Common myeloid progenitor, CD34-positive (primary cell): ENCODE measurements around the gene SLC12A4.

Experiments used
- CTCF ChIA-PET: fragments of 350-600 bp; sonication (Branson Sonifier 250); formaldehyde crosslinking; loops from one replicate; lab custom pipeline; 2021; ENCODE audit warnings: antibody characterized with exemption; lab: Charles Lee
- POLR2A ChIA-PET: fragments of 350-600 bp; sonication (Branson Sonifier 250); formaldehyde crosslinking; loops from one replicate; lab custom pipeline; 2021; ENCODE audit warnings: antibody characterized with exemption; lab: Charles Lee
- DNase-seq, 3 donors: peaks; one replicate each; pipeline versions ENCODE4 v3.0.0 to v3.0.0-alpha.2; 2013
- H3K27ac ChIP-seq, 2 experiments: 1 replicate in 1 of 2; 2 replicates in 1 of 2; pipeline ENCODE4 v1.7.0; 2013; ENCODE audit warnings: inconsistent platforms in 2 of 2, low read length in 2 of 2, mild to moderate bottlenecking in 2 of 2, low read depth in 1 of 2, moderate library complexity in 1 of 2; ENCODE audit not compliant: severe bottlenecking in 2 of 2, insufficient read depth in 1 of 2, poor library complexity in 1 of 2
- H3K27me3 ChIP-seq, 5 experiments: replicated peaks in 2 of 5; 1 replicate in 3 of 5; 2 replicates in 2 of 5; pipeline versions ENCODE4 v1.6.1 to v1.7.0; 2013; ENCODE audit warnings: low read length in 4 of 5, mild to moderate bottlenecking in 2 of 5, moderate library complexity in 2 of 5, inconsistent platforms in 1 of 5; ENCODE audit not compliant: insufficient read depth in 5 of 5, control insufficient read depth in 4 of 5
- H3K36me3 ChIP-seq, 4 experiments: 1 replicate in 2 of 4; 2 replicates in 2 of 4; pipeline versions ENCODE4 v1.6.1 to v1.7.0; 2013; ENCODE audit warnings: low read length in 3 of 4, control low read depth in 1 of 4, mild to moderate bottlenecking in 1 of 4; ENCODE audit not compliant: control insufficient read depth in 4 of 4, insufficient read depth in 4 of 4
- H3K4me1 ChIP-seq, 4 experiments: 1 replicate in 3 of 4; 2 replicates in 1 of 4; pipeline versions ENCODE4 v1.6.1 to v1.7.1; 2013; ENCODE audit warnings: low read length in 3 of 4, mild to moderate bottlenecking in 3 of 4, control low read depth in 1 of 4, inconsistent platforms in 1 of 4, moderate library complexity in 1 of 4; ENCODE audit not compliant: control insufficient read depth in 4 of 4, insufficient read depth in 4 of 4; ENCODE audit errors: control extremely low read depth in 1 of 4
- H3K4me3 ChIP-seq, 7 experiments: 1 replicate in 4 of 7; 2 replicates in 3 of 7; pipeline versions ENCODE4 v1.5.1 to v1.7.0; 2013; ENCODE audit warnings: mild to moderate bottlenecking in 7 of 7, low read length in 6 of 7, moderate library complexity in 6 of 7, inconsistent platforms in 2 of 7, low read depth in 2 of 7, control low read depth in 1 of 7; ENCODE audit not compliant: insufficient read depth in 4 of 7, control insufficient read depth in 1 of 7; ENCODE audit errors: extremely low read depth in 1 of 7
- H3K9me3 ChIP-seq, 5 experiments: 1 replicate in 4 of 5; 2 replicates in 1 of 5; pipeline versions ENCODE4 v1.6.1 to v1.7.1; 2013; ENCODE audit warnings: low read length in 4 of 5, mild to moderate bottlenecking in 2 of 5, inconsistent platforms in 1 of 5, low read depth in 1 of 5, moderate library complexity in 1 of 5; ENCODE audit not compliant: control insufficient read depth in 4 of 5, insufficient read depth in 2 of 5; ENCODE audit errors: control extremely low read depth in 1 of 5
- WGBS: methylation state at CpG from one replicate; pipeline ENCODE4 v1.1.5; 2013; ENCODE audit not compliant: insufficient coverage; 5-methylcytosine and 5-hydroxymethylcytosine counted together

Gene SLC12A4

GRCh38 chr16:67943256-67943618 is 25.2 kb downstream of the SLC12A4 start:
- H3K36me3 ChIP-seq, result peaks cover 2 to 46% (median 22%) of the 10 kb centered on the region in 4 experiments
- WGBS, result 100% methylated on average over 3 of the region's 6 CpGs
- no peaks in the 10 kb centered on the region for H3K27me3 ChIP-seq
- DNase-seq, result no peak
- ChIA-PET POLR2A (no interaction called here), CTCF (interaction anchor here (1.2 to 1.7 kb wide), 6 partner anchors 8 to 96 kb away, joined by 3 to 4 read pairs (median 3); no protein-coding TSS in a partner anchor)
- no peak overlapping the region for H3K27ac ChIP-seq
- no peak overlapping the region for H3K4me3 ChIP-seq
- no peaks in the 10 kb centered on the region for H3K9me3 ChIP-seq
- peaks cover 0 to 16% (median 10%) of the 10 kb centered on the region in 4 experiments for H3K4me1 ChIP-seq

DNA sequence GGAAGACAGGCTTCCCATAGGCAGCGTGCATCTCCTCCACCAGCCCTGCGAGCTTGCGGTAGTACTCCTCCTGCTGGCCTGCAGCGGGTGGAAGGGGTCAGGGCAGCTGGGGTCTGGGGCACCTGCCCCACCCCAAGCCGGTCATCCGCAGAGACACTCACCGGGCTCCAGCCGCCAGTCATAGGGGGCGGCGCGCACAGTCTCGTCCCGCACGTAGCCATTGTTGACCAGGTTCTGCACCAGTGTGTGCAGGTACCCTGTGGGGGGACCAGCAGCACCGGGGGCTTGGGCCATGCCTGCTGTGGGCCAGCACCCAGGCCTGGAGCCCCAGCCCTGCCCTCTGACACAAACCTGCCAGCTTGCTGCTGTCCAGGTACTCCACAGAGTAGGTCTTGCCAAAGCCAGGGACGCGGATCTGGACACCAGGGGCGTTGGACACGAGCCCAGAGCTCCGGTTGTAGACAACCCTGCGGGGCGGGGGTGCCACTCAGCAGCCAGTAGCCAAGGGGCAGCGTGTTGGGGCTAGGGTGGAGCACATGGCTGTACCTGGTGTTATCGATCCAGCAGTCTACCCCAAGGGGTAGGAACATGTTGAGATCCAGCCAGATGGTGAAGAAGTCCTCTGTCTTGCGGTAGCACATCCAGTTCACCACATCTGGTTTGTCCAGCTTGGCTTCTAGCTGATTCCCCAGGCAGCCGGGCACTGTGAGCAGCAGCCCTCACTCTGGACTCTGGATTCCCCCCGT is 25.8 kb downstream of the SLC12A4 start:
- no peak overlapping the region for H3K27ac ChIP-seq
- ChIA-PET POLR2A (interaction anchor here (0.6 kb wide), 1 partner anchor 124 kb away, joined by 7 read pairs; no protein-coding TSS in a partner anchor), CTCF (interaction anchor here (0.8 to 2.6 kb wide), 20 partner anchors 8 to 285 kb away, joined by 3 to 10 read pairs (median 3); partner anchors contain the start of gene SLC12A4)
- peaks cover 0 to 16% (median 10%) of the 10 kb centered on the region in 4 experiments for H3K4me1 ChIP-seq
- H3K9me3 ChIP-seq, result no peaks in the 10 kb centered on the region
- peaks cover 0 to 41% (median 18%) of the 10 kb centered on the region in 4 experiments for H3K36me3 ChIP-seq
- 96% methylated on average over 21 of the region's 27 CpGs for WGBS
- no peak for DNase-seq
- H3K4me3 ChIP-seq, result no peak overlapping the region
- H3K27me3 ChIP-seq, result no peaks in the 10 kb centered on the region

DNA sequence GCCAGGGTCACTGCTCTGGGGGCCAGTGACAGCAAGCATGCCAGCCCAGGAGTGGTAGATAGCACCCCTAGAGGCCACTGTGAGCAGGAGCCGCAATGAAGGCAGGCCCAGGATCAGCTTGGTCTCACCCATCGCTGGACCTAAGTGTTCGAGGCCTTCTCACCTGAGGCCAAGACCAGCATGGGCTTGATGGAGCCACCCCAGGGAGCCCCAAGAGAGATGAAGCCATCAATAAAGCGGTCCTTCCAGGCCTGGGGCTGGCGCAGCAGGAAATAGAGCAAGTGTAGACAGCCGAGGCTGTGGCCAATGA is 26.3 kb downstream of the SLC12A4 start:
- Histone ChIP-seq H3K4me1 (peaks cover 1 to 21% (median 15%) of the 10 kb centered on the region in 4 experiments), H3K4me3 (no peak overlapping the region), H3K36me3 (peaks cover 0 to 36% (median 15%) of the 10 kb centered on the region in 4 experiments), H3K27me3 (no peaks in the 10 kb centered on the region), H3K27ac (no peak overlapping the region), H3K9me3 (no peaks in the 10 kb centered on the region)
- DNase-seq, result peak in 2 of 3 donors; percentile 32 to 37
- CTCF ChIA-PET, result interaction anchor here (0.8 to 2.6 kb wide), 22 partner anchors 9 to 285 kb away, joined by 3 to 10 read pairs (median 4); partner anchors contain the start of genes DDX28, DUS2 and SLC12A4
- POLR2A ChIA-PET, result interaction anchor here (0.6 kb wide), 1 partner anchor 123 kb away, joined by 7 read pairs; no protein-coding TSS in a partner anchor
- WGBS, result 90% methylated on average over 5 of the region's 6 CpGs

DNA sequence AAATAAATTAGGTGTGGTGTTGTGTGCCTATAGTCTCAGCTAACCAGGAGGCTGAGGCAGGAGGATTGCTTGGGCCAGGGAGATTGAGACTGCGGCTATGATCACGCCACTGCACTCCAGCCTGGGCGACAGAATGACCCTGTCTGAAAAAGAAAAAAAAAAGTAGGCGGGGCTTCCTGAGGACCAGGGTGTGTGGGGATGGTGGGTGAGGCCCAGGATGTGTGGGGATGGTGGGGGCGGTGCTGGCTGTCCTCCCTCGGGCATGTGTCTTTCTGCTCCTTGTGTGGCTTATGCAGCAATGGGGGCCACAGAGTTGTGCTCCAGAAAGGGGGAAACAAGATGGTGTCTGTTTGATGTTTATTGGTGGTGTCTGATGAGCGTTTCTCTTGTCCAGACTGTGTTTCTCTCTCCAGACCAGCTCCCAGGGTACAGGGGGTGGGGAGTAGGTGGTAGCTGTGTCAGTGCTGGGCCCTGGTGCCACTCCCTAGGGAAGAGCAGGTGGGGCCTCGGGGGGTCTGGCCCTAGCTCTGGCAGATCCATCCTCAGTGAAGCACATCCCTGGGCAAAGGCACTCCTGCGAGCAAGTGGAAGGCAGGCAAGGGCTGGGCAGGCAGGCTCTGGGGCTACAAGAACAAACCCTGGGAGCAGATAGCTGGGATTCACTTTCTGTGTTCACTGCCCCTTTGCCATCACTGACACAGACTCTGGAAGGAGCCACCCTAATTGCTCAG is 26.8 kb downstream of the SLC12A4 start:
- no peak for DNase-seq
- WGBS, result 97% methylated on average over 9 of the region's 9 CpGs
- Histone ChIP-seq H3K27ac (no peak overlapping the region), H3K4me3 (no peak overlapping the region), H3K9me3 (no peaks in the 10 kb centered on the region), H3K27me3 (no peaks in the 10 kb centered on the region), H3K4me1 (peaks cover 4 to 25% (median 19%) of the 10 kb centered on the region in 4 experiments), H3K36me3 (peaks cover 0 to 31% (median 15%) of the 10 kb centered on the region in 4 experiments)
- ChIA-PET CTCF (interaction anchor here (0.8 to 3.0 kb wide), 26 partner anchors 9 to 286 kb away, joined by 3 to 16 read pairs (median 4); partner anchors contain the start of genes DDX28, DUS2 and SLC12A4), POLR2A (interaction anchor here (0.6 kb wide), 1 partner anchor 123 kb away, joined by 7 read pairs; no protein-coding TSS in a partner anchor)

DNA sequence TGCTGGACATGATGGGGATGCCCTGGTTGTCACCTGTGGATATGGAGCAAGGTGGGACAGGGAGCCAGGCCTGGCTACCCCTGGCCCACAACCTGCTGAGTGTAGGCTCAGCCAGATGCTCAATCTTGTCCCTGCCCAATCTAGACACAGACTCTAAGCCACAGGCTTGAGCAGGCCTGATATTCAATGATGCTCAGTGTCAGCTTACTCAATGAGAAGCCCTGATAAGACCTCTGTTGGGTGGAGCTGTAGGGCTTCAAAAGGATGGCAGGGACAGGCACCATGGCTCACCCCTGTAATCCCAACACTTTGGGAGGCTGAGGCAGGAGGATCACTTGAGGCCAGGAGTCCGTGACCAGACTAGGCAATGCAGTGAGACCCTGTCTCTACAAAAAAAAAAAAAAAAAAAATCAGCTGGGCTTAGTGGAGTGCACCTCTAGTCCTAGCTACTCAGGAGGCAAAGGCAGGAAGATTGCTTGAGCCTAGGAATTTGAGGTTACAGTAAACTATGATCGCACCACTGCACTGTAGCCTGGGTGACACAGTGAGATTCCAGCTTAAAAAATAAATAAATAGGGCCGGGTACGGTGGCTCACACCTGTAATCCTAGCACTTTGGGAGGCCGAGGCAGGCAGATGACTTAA is 27.9 kb downstream of the SLC12A4 start:
- WGBS, result 100% methylated on average over 5 of the region's 5 CpGs
- DNase-seq, result no peak
- CTCF ChIA-PET, result interaction anchor here (0.6 to 3.0 kb wide), 19 partner anchors 10 to 154 kb away, joined by 3 to 16 read pairs (median 4); partner anchors contain the start of genes DDX28 and DUS2
- POLR2A ChIA-PET, result no interaction called here
- H3K27me3 ChIP-seq, result no peaks in the 10 kb centered on the region
- H3K4me1 ChIP-seq, result peaks cover 4 to 30% (median 21%) of the 10 kb centered on the region in 4 experiments
- peaks cover 0 to 20% (median 10%) of the 10 kb centered on the region in 4 experiments for H3K36me3 ChIP-seq
- H3K27ac ChIP-seq, result no peak overlapping the region
- no peaks in the 10 kb centered on the region for H3K9me3 ChIP-seq
- H3K4me3 ChIP-seq, result no peak overlapping the region

GRCh38 chr16:67939507-67940445 is 28.7 kb downstream of the SLC12A4 start:
- DNase-seq, result peak; percentile 56 to 88 (median 85)

More at GRCh38 chr16:67939507-67940445, 28.7 kb downstream of the SLC12A4 start:
- no peak overlapping the region for H3K4me3 ChIP-seq
- WGBS, result 70% methylated on average over 24 of the region's 33 CpGs
- CTCF ChIA-PET, result interaction anchor here (0.6 to 3.0 kb wide), 16 partner anchors 11 to 153 kb away, joined by 3 to 16 read pairs (median 3); no protein-coding TSS in a partner anchor
- no peaks in the 10 kb centered on the region for H3K9me3 ChIP-seq
- peaks cover 0 to 18% (median 12%) of the 10 kb centered on the region in 4 experiments for H3K36me3 ChIP-seq
- no peak overlapping the region for H3K27ac ChIP-seq
- POLR2A ChIA-PET, result interaction anchor here (0.6 kb wide), 1 partner anchor 277 kb away, joined by 3 read pairs; no protein-coding TSS in a partner anchor
- H3K4me1 ChIP-seq, result peaks cover 4 to 36% (median 28%) of the 10 kb centered on the region in 4 experiments
- no peaks in the 10 kb centered on the region for H3K27me3 ChIP-seq
